HEK293 (cell line): ENCODE measurements around the gene CBX8.

Experiments used
- CTCF ChIA-PET: fragments of 350-600 bp; formaldehyde crosslinking; extraction: SDS; loops from one replicate; lab custom pipeline; 2021; ENCODE audit warnings: antibody characterized with exemption; lab: Yijun Ruan, JAX
- POLR2A ChIA-PET: fragments of 300-600 bp; formaldehyde crosslinking; extraction: SDS; loops from one replicate; lab custom pipeline; 2020; ENCODE audit warnings: antibody characterized with exemption, inconsistent platforms; lab: Yijun Ruan, JAX
- H3K27ac ChIP-seq: fragments of 200-500 bp; sonication (Bioruptor generic); 2 replicates; pipeline ENCODE4 v1.5.1; 2014; ENCODE audit warnings: low read depth, low read length, control low read depth, inconsistent platforms; ENCODE audit errors: extremely low read depth
- H3K36me3 ChIP-seq, 2 experiments: fragments of 200-500 bp in 1 of 2; sonication (Bioruptor generic) in 1 of 2; 1 replicate in 1 of 2; 2 replicates in 1 of 2; pipeline ENCODE4 v1.5.1; 2014 to 2017; ENCODE audit warnings: inconsistent platforms in 2 of 2, low read length in 2 of 2; ENCODE audit not compliant: control insufficient read depth in 2 of 2, insufficient read depth in 1 of 2
- H3K4me1 ChIP-seq: fragments of 200-500 bp; sonication (Bioruptor generic); 2 replicates; pipeline ENCODE4 v1.5.1; 2014; ENCODE audit warnings: mild to moderate bottlenecking, low read length, inconsistent platforms; ENCODE audit not compliant: control insufficient read depth, insufficient read depth
- H3K4me3 ChIP-seq: 2 replicates; pipeline ENCODE4 v1.5.1; 2011; ENCODE audit warnings: low read depth, mild to moderate bottlenecking, control low read depth, low read length, moderate library complexity
- H3K9me3 ChIP-seq: fragments of 200-500 bp; sonication (Bioruptor generic); 2 replicates; pipeline ENCODE4 v1.5.1; 2014; ENCODE audit warnings: low read depth, low read length, inconsistent platforms; ENCODE audit not compliant: control insufficient read depth, insufficient read depth
- GLIS2 ChIP-seq: fragments of 450-650 bp; formaldehyde crosslinking; IDR thresholded peaks from 2 replicates; pipeline ENCODE4 v1.5.1; 2016; ENCODE audit warnings: missing biosample characterization, missing genetic modification characterization
- RBAK ChIP-seq: fragments of 450-650 bp; formaldehyde crosslinking; IDR thresholded peaks from 2 replicates; pipeline ENCODE4 v1.5.1; 2016; ENCODE audit warnings: missing biosample characterization, missing genetic modification characterization
- ZFP69B ChIP-seq: fragments of 450-650 bp; formaldehyde crosslinking; IDR thresholded peaks from 2 replicates; pipeline ENCODE4 v1.5.1; 2016; ENCODE audit warnings: missing biosample characterization, missing genetic modification characterization
- ZNF175 ChIP-seq: fragments of 450-650 bp; formaldehyde crosslinking; IDR thresholded peaks from 2 replicates; pipeline ENCODE4 v1.5.1; 2016; ENCODE audit warnings: missing biosample characterization, missing genetic modification characterization
- ZNF366 ChIP-seq: fragments of 450-650 bp; formaldehyde crosslinking; conservative IDR thresholded peaks from 2 replicates; pipeline ENCODE4 v1.5.1; 2016; ENCODE audit warnings: missing biosample characterization, missing genetic modification characterization
- ZNF549 ChIP-seq: fragments of 450-650 bp; IDR thresholded peaks from 2 replicates; pipeline ENCODE4 v1.5.1; 2018; ENCODE audit warnings: missing biosample characterization, missing genetic modification characterization, mild to moderate bottlenecking, inconsistent platforms, moderate library complexity
- ZNF596 ChIP-seq: fragments of 450-650 bp; IDR thresholded peaks from 2 replicates; pipeline ENCODE4 v1.5.0; 2018; ENCODE audit warnings: missing biosample characterization, mild to moderate bottlenecking, missing genetic modification characterization, moderate library complexity
- ZNF624 ChIP-seq: fragments of 450-650 bp; formaldehyde crosslinking; IDR thresholded peaks from 2 replicates; pipeline ENCODE4 v1.5.1; 2017; ENCODE audit warnings: missing biosample characterization, missing genetic modification characterization
- ZNF629 ChIP-seq: fragments of 450-650 bp; formaldehyde crosslinking; IDR thresholded peaks from 2 replicates; pipeline ENCODE4 v1.5.1; 2017; ENCODE audit warnings: missing biosample characterization, missing genetic modification characterization
- ZNF785 ChIP-seq: fragments of 450-650 bp; formaldehyde crosslinking; IDR thresholded peaks from 2 replicates; pipeline ENCODE4 v1.5.1; 2016; ENCODE audit warnings: missing biosample characterization, missing genetic modification characterization
- ZNF843 ChIP-seq: fragments of 450-650 bp; formaldehyde crosslinking; IDR thresholded peaks from 2 replicates; pipeline ENCODE4 v1.5.1; 2016; ENCODE audit warnings: missing biosample characterization, missing genetic modification characterization
- TF ChIP-seq, protein P1 (sequence below): fragments of 450-650 bp; formaldehyde crosslinking; IDR thresholded peaks from 2 replicates; pipeline ENCODE4 v1.5.1; 2016; ENCODE audit warnings: missing biosample characterization, missing genetic modification characterization, low read depth
- TF ChIP-seq, protein P2 (sequence below): fragments of 450-650 bp; formaldehyde crosslinking; IDR thresholded peaks from 2 replicates; pipeline ENCODE4 v1.5.1; 2016; ENCODE audit warnings: missing biosample characterization, missing genetic modification characterization
- TF ChIP-seq, protein P3 (sequence below): fragments of 450-650 bp; formaldehyde crosslinking; IDR thresholded peaks from 2 replicates; pipeline ENCODE4 v1.5.1; 2016; ENCODE audit warnings: missing biosample characterization, missing genetic modification characterization

Gene CBX8

DNA sequence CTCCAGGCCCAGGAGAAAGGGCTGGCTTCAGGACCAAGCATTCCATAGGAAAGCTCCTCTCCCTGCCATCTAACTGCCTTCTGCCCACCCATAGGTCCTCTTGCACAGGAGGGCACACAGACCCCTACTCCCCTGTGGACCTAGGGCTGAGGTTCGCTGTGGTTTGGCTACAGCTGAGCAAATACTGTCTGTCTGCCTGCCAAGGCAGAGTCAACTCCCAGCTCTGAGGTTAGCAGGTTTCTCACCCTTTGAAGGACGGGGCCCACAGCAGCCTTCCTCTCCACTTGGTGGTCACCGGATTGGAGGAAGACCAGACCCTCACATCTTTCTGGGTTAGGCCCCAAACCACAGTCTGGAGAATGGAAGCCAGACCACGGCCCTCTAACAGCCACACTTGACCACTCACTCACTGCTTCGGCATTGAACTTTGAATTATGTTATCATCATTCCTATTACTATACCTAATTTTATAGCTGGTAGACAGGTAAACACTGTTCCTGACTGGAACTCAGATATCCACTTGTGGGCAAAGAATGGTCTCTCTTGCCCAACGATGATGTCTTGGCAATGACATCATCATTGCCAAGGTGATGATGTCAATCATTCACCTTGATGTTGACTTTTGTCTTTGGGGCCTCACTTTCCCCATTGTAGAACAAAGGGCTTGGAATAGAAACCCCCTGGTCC lies 28.2 kb upstream of the CBX8 start:
- H3K27ac ChIP-seq = no peak overlapping the region
- ChIA-PET POLR2A (interaction anchor here (0.6 to 2.8 kb wide), 2 partner anchors 8 to 14 kb away, joined by 3 to 8 read pairs; partner anchors contain the start of gene CBX4), CTCF (interaction anchor here (0.8 to 2.7 kb wide), 5 partner anchors 8 to 150 kb away, joined by 3 to 15 read pairs (median 4); no protein-coding TSS in a partner anchor)
- no peaks in the 10 kb centered on the region for H3K36me3 ChIP-seq
- TF ChIP-seq, protein P1, sequence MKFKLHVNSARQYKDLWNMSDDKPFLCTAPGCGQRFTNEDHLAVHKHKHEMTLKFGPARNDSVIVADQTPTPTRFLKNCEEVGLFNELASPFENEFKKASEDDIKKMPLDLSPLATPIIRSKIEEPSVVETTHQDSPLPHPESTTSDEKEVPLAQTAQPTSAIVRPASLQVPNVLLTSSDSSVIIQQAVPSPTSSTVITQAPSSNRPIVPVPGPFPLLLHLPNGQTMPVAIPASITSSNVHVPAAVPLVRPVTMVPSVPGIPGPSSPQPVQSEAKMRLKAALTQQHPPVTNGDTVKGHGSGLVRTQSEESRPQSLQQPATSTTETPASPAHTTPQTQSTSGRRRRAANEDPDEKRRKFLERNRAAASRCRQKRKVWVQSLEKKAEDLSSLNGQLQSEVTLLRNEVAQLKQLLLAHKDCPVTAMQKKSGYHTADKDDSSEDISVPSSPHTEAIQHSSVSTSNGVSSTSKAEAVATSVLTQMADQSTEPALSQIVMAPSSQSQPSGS (tag by site-specific recombination) = peak; percentile 89
- TF ChIP-seq ZFP69B (tag by site-specific recombination) (0 out of 2 replicates have a peak, but pooled peaks have one; percentile 46), ZNF549 (tag by site-specific recombination) (no peak), ZNF629 (tag by site-specific recombination) (peak; percentile 59; the same call in 1 of the 2 replicates)
- TF ChIP-seq, protein P2, sequence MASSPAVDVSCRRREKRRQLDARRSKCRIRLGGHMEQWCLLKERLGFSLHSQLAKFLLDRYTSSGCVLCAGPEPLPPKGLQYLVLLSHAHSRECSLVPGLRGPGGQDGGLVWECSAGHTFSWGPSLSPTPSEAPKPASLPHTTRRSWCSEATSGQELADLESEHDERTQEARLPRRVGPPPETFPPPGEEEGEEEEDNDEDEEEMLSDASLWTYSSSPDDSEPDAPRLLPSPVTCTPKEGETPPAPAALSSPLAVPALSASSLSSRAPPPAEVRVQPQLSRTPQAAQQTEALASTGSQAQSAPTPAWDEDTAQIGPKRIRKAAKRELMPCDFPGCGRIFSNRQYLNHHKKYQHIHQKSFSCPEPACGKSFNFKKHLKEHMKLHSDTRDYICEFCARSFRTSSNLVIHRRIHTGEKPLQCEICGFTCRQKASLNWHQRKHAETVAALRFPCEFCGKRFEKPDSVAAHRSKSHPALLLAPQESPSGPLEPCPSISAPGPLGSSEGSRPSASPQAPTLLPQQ = 0 out of 2 replicates have a peak, but pooled peaks have one; percentile 64
- H3K4me3 ChIP-seq = no peak overlapping the region
- H3K9me3 ChIP-seq = no peaks in the 10 kb centered on the region
- peaks cover 8% of the 10 kb centered on the region for H3K4me1 ChIP-seq

DNA sequence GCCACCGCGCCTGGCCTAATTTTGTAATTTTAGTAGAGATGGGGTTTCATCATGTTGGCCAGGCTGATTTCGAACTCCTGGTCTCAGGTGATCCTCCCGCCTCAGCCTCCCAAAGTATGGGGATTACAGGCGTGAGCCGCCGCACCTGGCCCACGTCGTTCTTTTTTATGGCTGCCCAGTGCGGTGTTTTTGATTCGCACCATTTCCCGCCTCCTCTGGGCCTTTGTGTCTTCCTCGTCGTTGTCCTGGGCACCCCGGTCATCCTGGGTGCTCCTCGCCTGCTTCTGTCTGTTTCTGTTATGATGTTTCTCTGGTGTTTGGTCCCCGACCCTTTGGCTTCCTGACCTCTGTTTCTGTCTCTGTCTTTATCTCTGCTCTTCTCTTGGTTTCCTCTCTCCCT lies 27.4 kb upstream of the CBX8 start:
- H3K4me3 ChIP-seq = no peak overlapping the region
- ChIA-PET POLR2A (interaction anchor here (0.6 to 2.8 kb wide), 3 partner anchors 11 to 15 kb away, joined by 3 to 8 read pairs (median 3); partner anchors contain the start of gene CBX4), CTCF (interaction anchor here (0.7 to 2.7 kb wide), 5 partner anchors 9 to 151 kb away, joined by 3 to 15 read pairs (median 3); no protein-coding TSS in a partner anchor)
- H3K4me1 ChIP-seq = peaks cover 7% of the 10 kb centered on the region
- TF ChIP-seq ZNF596 (tag by site-specific recombination) (no peak), ZNF175 (tag by site-specific recombination) (no peak), RBAK (tag by site-specific recombination) (no peak), ZNF843 (no peak), ZNF624 (no peak)
- H3K36me3 ChIP-seq = no peaks in the 10 kb centered on the region
- no peak overlapping the region for H3K27ac ChIP-seq
- no peaks in the 10 kb centered on the region for H3K9me3 ChIP-seq

DNA sequence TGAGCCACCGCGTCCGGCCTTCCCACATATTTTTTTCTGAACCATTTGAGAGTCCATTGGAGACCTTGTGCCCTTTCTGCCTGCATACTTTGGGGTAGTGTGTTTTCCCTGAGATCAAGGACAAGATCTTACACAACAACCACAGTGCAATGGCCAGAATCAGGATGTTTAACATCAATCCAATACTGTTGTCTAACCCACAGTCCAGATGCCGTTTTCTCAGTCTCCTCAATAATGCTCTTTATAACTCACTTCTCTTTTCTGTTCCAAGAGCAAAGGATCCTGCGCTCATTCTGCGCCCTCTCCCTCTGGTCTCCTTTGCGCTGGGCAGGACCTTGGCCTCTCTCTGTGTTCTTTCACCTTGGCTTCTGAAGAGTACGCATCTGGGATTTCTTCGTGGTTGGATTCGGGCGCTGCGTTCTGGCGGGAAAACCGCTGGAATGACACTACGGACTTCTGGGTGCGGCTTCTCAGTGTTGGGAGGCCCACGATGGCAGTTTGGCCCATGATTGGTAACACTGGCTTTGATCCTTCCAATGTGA lies 25.8 kb upstream of the CBX8 start:
- Histone ChIP-seq H3K9me3 (no peaks in the 10 kb centered on the region), H3K4me1 (no peaks in the 10 kb centered on the region; the same call in 1 of the 2 replicates), H3K27ac (no peak overlapping the region), H3K4me3 (no peak overlapping the region), H3K36me3 (no peaks in the 10 kb centered on the region)
- TF ChIP-seq ZNF785 (tag by site-specific recombination) (no peak), GLIS2 (no peak)
- ChIA-PET POLR2A (interaction anchor here (2.3 kb wide), 1 partner anchor 16 kb away, joined by 10 read pairs; the partner anchor contains the start of gene CBX4), CTCF (no interaction called here)

DNA sequence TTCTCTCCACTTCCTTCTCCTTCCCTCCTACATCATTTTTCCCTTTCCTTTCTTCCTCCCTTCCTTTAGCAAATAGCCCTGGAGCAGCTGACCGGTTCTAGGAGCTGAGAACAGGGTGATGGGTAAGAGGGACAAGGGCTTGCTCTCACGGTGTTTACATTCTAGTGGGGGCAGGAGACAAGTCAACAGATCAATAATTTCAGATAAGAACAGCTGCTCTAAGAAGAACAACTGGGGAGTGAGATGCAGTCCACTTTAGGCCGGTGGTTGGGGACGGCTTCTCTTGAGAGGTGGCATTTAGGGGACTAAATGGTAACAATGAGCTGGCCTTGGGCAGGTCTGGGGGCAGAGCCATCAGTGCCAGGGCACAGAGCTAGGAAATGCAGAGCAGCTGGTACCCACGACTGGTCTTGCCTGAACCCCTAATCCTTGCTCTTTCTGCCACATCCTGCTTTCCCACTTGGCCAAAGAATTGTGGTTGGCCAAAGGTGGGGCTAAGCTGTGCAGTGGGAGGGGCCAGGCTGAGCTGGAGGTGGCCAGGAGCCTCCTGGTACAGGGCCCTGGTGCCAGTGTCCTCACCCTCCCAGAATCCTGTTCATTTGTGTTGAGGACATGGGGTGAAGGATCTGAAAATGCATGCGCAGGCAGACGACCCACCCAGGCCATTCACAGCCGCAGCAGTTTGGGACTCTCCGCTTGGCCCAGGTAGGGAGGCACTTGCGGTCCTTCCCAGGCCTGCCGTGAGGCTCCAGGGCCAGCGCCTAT lies 24.6 kb upstream of the CBX8 start:
- no peaks in the 10 kb centered on the region; the same call in 1 of the 2 replicates for H3K4me1 ChIP-seq
- H3K36me3 ChIP-seq = no peaks in the 10 kb centered on the region
- no peaks in the 10 kb centered on the region for H3K9me3 ChIP-seq
- no peak overlapping the region for H3K4me3 ChIP-seq
- H3K27ac ChIP-seq = no peak overlapping the region
- peak; percentile 73 for TF ChIP-seq ZNF366 (tag by site-specific recombination)
- TF ChIP-seq, protein P3, sequence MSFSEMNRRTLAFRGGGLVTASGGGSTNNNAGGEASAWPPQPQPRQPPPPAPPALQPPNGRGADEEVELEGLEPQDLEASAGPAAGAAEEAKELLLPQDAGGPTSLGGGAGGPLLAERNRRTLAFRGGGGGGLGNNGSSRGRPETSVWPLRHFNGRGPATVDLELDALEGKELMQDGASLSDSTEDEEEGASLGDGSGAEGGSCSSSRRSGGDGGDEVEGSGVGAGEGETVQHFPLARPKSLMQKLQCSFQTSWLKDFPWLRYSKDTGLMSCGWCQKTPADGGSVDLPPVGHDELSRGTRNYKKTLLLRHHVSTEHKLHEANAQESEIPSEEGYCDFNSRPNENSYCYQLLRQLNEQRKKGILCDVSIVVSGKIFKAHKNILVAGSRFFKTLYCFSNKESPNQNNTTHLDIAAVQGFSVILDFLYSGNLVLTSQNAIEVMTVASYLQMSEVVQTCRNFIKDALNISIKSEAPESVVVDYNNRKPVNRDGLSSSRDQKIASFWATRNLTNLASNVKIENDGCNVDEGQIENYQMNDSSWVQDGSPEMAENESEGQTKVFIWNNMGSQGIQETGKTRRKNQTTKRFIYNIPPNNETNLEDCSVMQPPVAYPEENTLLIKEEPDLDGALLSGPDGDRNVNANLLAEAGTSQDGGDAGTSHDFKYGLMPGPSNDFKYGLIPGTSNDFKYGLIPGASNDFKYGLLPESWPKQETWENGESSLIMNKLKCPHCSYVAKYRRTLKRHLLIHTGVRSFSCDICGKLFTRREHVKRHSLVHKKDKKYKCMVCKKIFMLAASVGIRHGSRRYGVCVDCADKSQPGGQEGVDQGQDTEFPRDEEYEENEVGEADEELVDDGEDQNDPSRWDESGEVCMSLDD = no peak
- ChIA-PET CTCF (interaction anchor here (0.6 to 1.1 kb wide), 7 partner anchors 10 to 184 kb away, joined by 3 to 8 read pairs (median 4); no protein-coding TSS in a partner anchor), POLR2A (interaction anchor here (1.4 to 2.3 kb wide), 2 partner anchors 15 to 17 kb away, joined by 3 to 10 read pairs; partner anchors contain the start of gene CBX4)
